ENCODE data around the gene STXBP6.

- TF ChIP-seq CTCF (IDR thresholded peaks at IDR 0.05) (no peak), POLR2A (IDR thresholded peaks at IDR 0.05) (no peak)
These were observed 58.1 kb downstream of the STXBP6 start for GRCh38 chr14:24991821-24992220.

Data from body of pancreas (tissue), 4 donors.